Suprapubic skin (tissue), 3 donors: ENCODE data around the gene SPATC1L.

Experiments used
- CTCF ChIP-seq, 2 donors: fragments of 200-600 bp in 1 of 2; fragments of 450-650 bp in 1 of 2; sonication (generic) in 1 of 2; IDR thresholded peaks; one replicate each; pipeline ENCODE4 v1.5.1; 2016 to 2019; ENCODE audit warnings: antibody characterized with exemption in 2 of 2, mild to moderate bottlenecking in 1 of 2, moderate library complexity in 1 of 2
- EP300 ChIP-seq: sonication (generic); formaldehyde crosslinking; IDR thresholded peaks from one replicate; pipeline ENCODE4 v1.6.1; 2017; ENCODE audit warnings: antibody characterized with exemption
- POLR2A ChIP-seq, 2 donors: fragments of 450-650 bp; IDR thresholded peaks; one replicate each; pipeline ENCODE4 v1.6.1; 2017; ENCODE audit warnings: antibody characterized with exemption in 2 of 2, mild to moderate bottlenecking in 2 of 2, moderate library complexity in 2 of 2

- TF ChIP-seq CTCF (IDR thresholded peaks at IDR 0.05) (no peak), EP300 (no peak), POLR2A (IDR thresholded peaks at IDR 0.05) (no peak)
Observed at GRCh38 chr21:46185716-46186115, 1.5 kb upstream of the SPATC1L start.
